A549 (cell line): ENCODE measurements around the gene SLC35C1. TPM values are rescaled to one million over a fixed set of nuclear protein-coding genes. Genes with fewer than 3 reads are reported as not detected.

Experiments used
- ATAC-seq, 2 experiments: fragments of 200-7000 bp in 1 of 2; fragments of >200 bp in 1 of 2; cut with Nextera tagmentation in 1 of 2; cut with Tn5 transposase in 1 of 2; 3 replicates each; pipeline versions ENCODE4 v1.8.0 to v1.9.1; 2018 to 2020; ENCODE audit warnings: mild to moderate bottlenecking in 1 of 2, moderate library complexity in 1 of 2
- CTCF ChIA-PET: fragments of 300-600 bp; sonication (Branson Sonifier 250); formaldehyde crosslinking; extraction: SDS; loops from one replicate; lab custom pipeline; 2021; ENCODE audit warnings: antibody characterized with exemption, inconsistent platforms; lab: Yijun Ruan, JAX
- POLR2A ChIA-PET: fragments of 350-600 bp; formaldehyde crosslinking; extraction: SDS; loops from one replicate; lab custom pipeline; 2021; ENCODE audit warnings: antibody characterized with exemption, inconsistent platforms; lab: Yijun Ruan, JAX
- DNase-seq, 2 experiments: peaks; one replicate each; pipeline versions ENCODE4 v3.0.0 to v3.0.0-alpha.2; 2011 to 2016; ENCODE audit warnings: low read depth in 1 of 2, low spot score in 1 of 2
- FAIRE-seq: peaks from 2 replicates; lab custom pipeline; 2011; peaks lifted over from hg19 to GRCh38; lab: Jason Lieb, UNC
- H3K27ac ChIP-seq, 2 experiments: fragments of >200 bp; sonication (Bioruptor Twin); formaldehyde crosslinking; 3 replicates each; pipeline ENCODE4 v1.5.1; 2016 to 2017
- H3K4me1 ChIP-seq: fragments of >200 bp; sonication (Bioruptor Twin); formaldehyde crosslinking; 3 replicates; pipeline ENCODE4 v1.6.1; 2016
- H3K4me2 ChIP-seq: fragments of >200 bp; sonication (Bioruptor Twin); formaldehyde crosslinking; 3 replicates; pipeline ENCODE4 v1.6.1; 2016
- H3K4me3 ChIP-seq: fragments of >200 bp; sonication (Bioruptor Twin); formaldehyde crosslinking; 3 replicates; pipeline ENCODE4 v1.5.1; 2016
- H3K9me3 ChIP-seq: fragments of >200 bp; sonication (Bioruptor Twin); formaldehyde crosslinking; 3 replicates; pipeline ENCODE4 v1.6.1; 2016
- EHMT2 ChIP-seq: fragments of 200-600 bp; sonication (generic); IDR thresholded peaks from 2 replicates; pipeline ENCODE4 v1.6.1; 2016; ENCODE audit warnings: antibody characterized with exemption, low read depth, mild to moderate bottlenecking, moderate library complexity
- HEYL ChIP-seq: fragments of 250-450 bp; sonication (Bioruptor Pico); IDR thresholded peaks from 2 replicates; pipeline ENCODE4 v1.8.0; 2021; ENCODE audit warnings: mild to moderate bottlenecking, moderate library complexity
- KDM5A ChIP-seq: fragments of 200-600 bp; sonication (generic); IDR thresholded peaks from 2 replicates; pipeline ENCODE4 v1.6.1; 2016; ENCODE audit warnings: antibody characterized with exemption, mild to moderate bottlenecking
- NPAS2 ChIP-seq: fragments of 250-450 bp; sonication (Bioruptor Pico); IDR thresholded peaks from 2 replicates; pipeline ENCODE4 v1.8.0; 2022; ENCODE audit warnings: mild to moderate bottlenecking, moderate library complexity, borderline replicate concordance
- RCOR1 ChIP-seq: fragments of 150-350 bp; IDR thresholded peaks from 2 replicates; pipeline ENCODE4 v1.6.1; 2014; ENCODE audit warnings: antibody characterized with exemption, low read length, low read depth
- RFX5 ChIP-seq: fragments of 450-650 bp; IDR thresholded peaks from 2 replicates; pipeline ENCODE4 v1.7.1; 2014; ENCODE audit warnings: antibody characterized with exemption, mild to moderate bottlenecking, moderate library complexity
- TP53 ChIP-seq: fragments of 250-450 bp; sonication (Bioruptor Pico); IDR thresholded peaks from 2 replicates; pipeline ENCODE4 v1.5.0; 2021; ENCODE audit warnings: mild to moderate bottlenecking, moderate library complexity
- ZFP36 ChIP-seq: fragments of 450-650 bp; IDR thresholded peaks from 2 replicates; pipeline ENCODE4 v1.6.1; 2014; ENCODE audit warnings: borderline replicate concordance; ENCODE audit not compliant: partially characterized antibody
- WGBS: methylation state at CpG from one replicate; pipeline ENCODE4 v1.1.6; 2017; ENCODE audit errors: missing lambda C conversion rate; 5-methylcytosine and 5-hydroxymethylcytosine counted together
- polyA plus RNA-seq, 4 experiments: library from polyadenylated mRNA; depleted of rRNA in 3 of 4; stranded (reverse); fragments of >200 nt; fragmentation: RNase III in 1 of 4; extraction: RNeasy Plus Mini Kit Qiagen cat#74134 plus additional on column Dnase treatment in 1 of 4; gene quantifications; 2 replicates in 3 of 4; 3 replicates in 1 of 4; pipeline ENCODE4 v1.2.3, GENCODE V29; 2011 to 2017

Gene SLC35C1
- polyA plus RNA-seq, 2 of the 4 experiments (the other 2 are of a cell fraction) = 3.3 to 14.0 TPM

DNA sequence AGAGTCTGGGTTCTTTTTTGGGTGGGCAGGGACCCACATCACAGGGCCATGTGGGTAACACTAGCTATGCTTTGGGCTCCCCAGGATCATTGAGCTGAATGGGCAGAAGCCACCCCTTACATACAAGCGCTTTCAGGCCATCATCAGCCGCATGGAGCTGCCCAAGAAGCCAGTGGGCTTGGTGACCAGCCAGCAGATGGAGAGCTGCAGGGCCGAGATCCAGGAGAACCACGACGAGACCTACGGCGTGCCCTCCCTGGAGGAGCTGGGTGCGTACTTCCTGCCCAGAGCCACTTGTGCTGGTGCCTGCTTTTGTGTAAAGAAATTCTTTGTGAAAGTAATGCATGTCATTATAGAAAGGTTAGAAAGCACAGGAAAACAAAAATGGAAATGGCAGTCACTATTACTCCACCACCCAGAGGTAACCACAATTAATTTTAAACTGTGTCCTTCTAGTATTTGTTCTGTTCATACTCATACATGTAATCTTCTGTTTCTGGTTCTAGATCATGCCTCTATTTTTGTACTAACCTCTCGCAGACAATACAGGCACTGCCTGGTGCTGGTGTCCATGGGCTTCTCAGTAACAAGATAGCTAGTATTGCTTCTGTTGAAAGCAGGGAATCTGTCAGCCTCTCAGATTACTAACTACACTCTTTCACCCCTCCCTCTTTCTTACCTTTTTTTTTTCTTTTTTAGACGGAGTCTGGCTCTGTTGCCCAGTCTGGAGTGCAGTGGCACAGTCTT lies 56.0 kb downstream of the SLC35C1 start:
- WGBS = 94% methylated on average over 10 of the region's 10 CpGs
- no peak for DNase-seq
- no peak for TF ChIP-seq NPAS2 (CRISPR knock-in tag)
- TF ChIP-seq ZFP36 = no peak
- no peak for TF ChIP-seq EHMT2
- no peak for TF ChIP-seq RFX5
- TF ChIP-seq RCOR1 = no peak
- TF ChIP-seq KDM5A = no peak
- TF ChIP-seq TP53 = no peak
- TF ChIP-seq HEYL (CRISPR knock-in tag) = no peak
- no peak for FAIRE-seq
- Histone ChIP-seq H3K4me3 (no peak overlapping the region), H3K27ac (no peak overlapping the region), H3K4me1 (no peaks in the 10 kb centered on the region), H3K9me3 (no peaks in the 10 kb centered on the region), H3K4me2 (no peak overlapping the region)
- CTCF ChIA-PET = interaction anchor here (0.7 to 10.0 kb wide), 7 partner anchors 10 to 104 kb away, joined by 3 to 67 read pairs (median 5); no protein-coding TSS in a partner anchor
- no peak for ATAC-seq
- POLR2A ChIA-PET = no interaction called here

Other genes starting within 250 kb of the SLC35C1 start
- 0.22 and 0.40 TPM in 2 replicates for gene CHST1, start 139.5 kb upstream of the SLC35C1 start, polyA plus RNA-seq (2011; rRNA removed)
- gene CHST1, start 139.5 kb upstream of the SLC35C1 start, polyA plus RNA-seq (2017; fragmentation: RNase III; extraction: RNeasy Plus Mini Kit Qiagen cat#74134 plus additional on column Dnase treatment) = 0.41 to 0.89 TPM (median 0.59 TPM) in 3 replicates
- gene CRY2, start 42.3 kb downstream of the SLC35C1 start, polyA plus RNA-seq (2011; rRNA removed) = 4.1 and 4.9 TPM in 2 replicates
- gene CRY2, start 42.3 kb downstream of the SLC35C1 start, polyA plus RNA-seq (2017; fragmentation: RNase III; extraction: RNeasy Plus Mini Kit Qiagen cat#74134 plus additional on column Dnase treatment) = 2.9 to 4.0 TPM (median 3.2 TPM) in 3 replicates
- gene MAPK8IP1, start 80.5 kb downstream of the SLC35C1 start, polyA plus RNA-seq (2011; rRNA removed) = 2.6 and 2.7 TPM in 2 replicates
- 5.4 to 5.8 TPM (median 5.7 TPM) in 3 replicates for gene MAPK8IP1, start 80.5 kb downstream of the SLC35C1 start, polyA plus RNA-seq (2017; fragmentation: RNase III; extraction: RNeasy Plus Mini Kit Qiagen cat#74134 plus additional on column Dnase treatment)
- gene FREY1, start 102.1 kb downstream of the SLC35C1 start, polyA plus RNA-seq (2011; rRNA removed) = 0.17 TPM in 1 of 2 replicates, not detected in the other
- gene FREY1, start 102.1 kb downstream of the SLC35C1 start, polyA plus RNA-seq (2017; fragmentation: RNase III; extraction: RNeasy Plus Mini Kit Qiagen cat#74134 plus additional on column Dnase treatment) = 0.18 to 0.22 TPM (median 0.21 TPM) in 3 replicates
- gene PEX16, start 112.7 kb downstream of the SLC35C1 start, polyA plus RNA-seq (2011; rRNA removed) = 18.0 and 20.2 TPM in 2 replicates
- 16.2 to 18.2 TPM (median 17.8 TPM) in 3 replicates for gene PEX16, start 112.7 kb downstream of the SLC35C1 start, polyA plus RNA-seq (2017; fragmentation: RNase III; extraction: RNeasy Plus Mini Kit Qiagen cat#74134 plus additional on column Dnase treatment)
- 0.97 and 1.2 TPM in 2 replicates for gene LARGE2, start 117.5 kb downstream of the SLC35C1 start, polyA plus RNA-seq (2011; rRNA removed)
- gene LARGE2, start 117.5 kb downstream of the SLC35C1 start, polyA plus RNA-seq (2017; fragmentation: RNase III; extraction: RNeasy Plus Mini Kit Qiagen cat#74134 plus additional on column Dnase treatment) = 1.4 to 2.3 TPM (median 2.1 TPM) in 3 replicates